NCI-H146 treated with DMSO at 0.1 percent for 48 hours (cell line): ENCODE results near the gene TJP2.
"Not testable (repeated sequence)": the region's sequence is repeated elsewhere in the genome, so short reads cannot be mapped to it uniquely, and the experiment has no call there.

Source experiments
- DNase-seq: peaks from one replicate; lab custom pipeline; 2025; ENCODE audit not compliant: unreplicated experiment; lab: John Stamatoyannopoulos, UW

TJP2 gene

GRCh38 chr9:69279084-69279731, 105.1 kb downstream of the TJP2 start:
- DNase-seq, result no peak

DNA sequence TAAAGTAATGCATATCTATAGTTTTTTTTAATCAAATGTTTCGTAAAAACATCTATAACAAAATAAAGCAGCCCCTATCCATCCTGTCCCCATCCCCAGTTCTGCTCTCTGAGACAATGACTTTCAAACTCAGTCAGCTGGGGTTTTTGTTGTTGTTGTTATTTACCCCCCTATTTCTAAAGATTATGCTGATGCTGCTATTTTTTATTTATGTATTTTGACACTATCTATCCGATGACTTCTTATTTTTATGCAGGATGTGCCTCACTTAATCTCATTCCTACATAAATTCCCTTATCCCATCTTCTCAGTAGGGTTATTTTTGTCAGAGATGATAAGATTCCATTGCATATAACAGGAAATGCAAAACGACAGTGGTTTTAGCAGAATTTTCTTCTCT, 105.7 kb downstream of the TJP2 start:
- DNase-seq, result no peak

- no peak for DNase-seq
These were observed 108.9 kb downstream of the TJP2 start for GRCh38 chr9:69283003-69283402.

- no peak for DNase-seq
These were observed 118.0 kb downstream of the TJP2 start for GRCh38 chr9:69292078-69292477.

DNA sequence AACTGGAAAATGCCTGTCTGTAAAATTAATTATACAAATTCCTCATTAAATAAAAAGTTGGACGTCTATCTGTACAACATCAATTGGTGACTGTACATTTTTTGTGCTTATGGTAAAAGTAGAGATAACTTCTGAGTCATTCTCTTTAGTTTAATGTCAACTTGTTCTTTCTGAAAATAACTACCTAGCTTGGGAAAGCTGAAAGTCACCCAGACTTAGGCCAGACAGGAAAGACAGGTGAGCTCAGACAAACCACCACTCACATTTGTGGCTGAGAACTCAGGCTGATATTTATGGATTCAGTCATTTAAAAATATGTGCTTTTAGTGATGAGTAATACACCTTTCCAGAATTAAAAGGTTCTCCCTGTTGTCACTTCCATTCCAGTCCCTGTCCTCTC, 119.1 kb downstream of the TJP2 start:
- DNase-seq, result no peak

- no peak for DNase-seq
These were observed 121.9 kb downstream of the TJP2 start for GRCh38 chr9:69295872-69296552.

GRCh38 chr9:69297300-69297980, 123.4 kb downstream of the TJP2 start:
- no peak for DNase-seq

DNA sequence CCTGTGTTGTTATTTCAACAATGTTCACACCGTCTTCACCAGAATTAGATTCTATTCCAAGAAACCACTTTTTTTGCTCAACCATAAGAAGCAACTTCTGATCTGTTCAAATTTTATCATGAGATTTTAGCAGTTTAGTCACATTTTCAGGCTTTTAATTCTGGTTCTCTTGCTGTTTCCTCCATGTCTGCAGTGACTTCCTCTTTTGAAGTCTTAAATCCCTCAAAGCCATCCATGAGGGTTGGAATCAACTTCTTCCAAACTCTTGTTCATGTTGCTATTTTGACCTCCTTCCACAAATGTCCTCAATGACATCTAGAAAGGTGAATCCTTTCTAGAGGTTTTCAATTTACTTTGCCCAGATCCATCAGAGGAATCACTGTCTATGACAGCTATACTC, 125.2 kb downstream of the TJP2 start:
- no peak for DNase-seq

GRCh38 chr9:69299826-69300225, 125.7 kb downstream of the TJP2 start:
- no peak for DNase-seq

DNA sequence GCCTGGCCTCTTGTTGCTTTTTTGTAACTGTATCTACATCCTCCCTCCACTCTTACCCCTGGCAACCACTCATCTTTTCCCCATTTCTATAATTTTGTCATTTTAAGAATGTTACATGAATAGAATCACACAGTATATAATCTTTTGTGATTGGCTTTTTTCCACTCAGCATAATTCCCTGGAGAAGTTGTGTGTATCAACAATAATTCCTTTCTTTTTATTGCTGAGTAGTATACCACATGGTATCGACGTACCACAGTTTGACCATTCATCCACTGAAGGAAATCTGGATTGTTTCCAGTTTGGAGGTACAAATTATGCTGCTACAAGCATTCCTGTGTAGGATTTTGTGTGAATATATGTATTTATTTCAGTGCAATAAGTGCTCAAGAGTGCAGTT, 129.3 kb downstream of the TJP2 start:
- no peak for DNase-seq

- DNase-seq, result not testable (repeated sequence)
These were observed 132.9 kb downstream of the TJP2 start for GRCh38 chr9:69306895-69307445.

DNA sequence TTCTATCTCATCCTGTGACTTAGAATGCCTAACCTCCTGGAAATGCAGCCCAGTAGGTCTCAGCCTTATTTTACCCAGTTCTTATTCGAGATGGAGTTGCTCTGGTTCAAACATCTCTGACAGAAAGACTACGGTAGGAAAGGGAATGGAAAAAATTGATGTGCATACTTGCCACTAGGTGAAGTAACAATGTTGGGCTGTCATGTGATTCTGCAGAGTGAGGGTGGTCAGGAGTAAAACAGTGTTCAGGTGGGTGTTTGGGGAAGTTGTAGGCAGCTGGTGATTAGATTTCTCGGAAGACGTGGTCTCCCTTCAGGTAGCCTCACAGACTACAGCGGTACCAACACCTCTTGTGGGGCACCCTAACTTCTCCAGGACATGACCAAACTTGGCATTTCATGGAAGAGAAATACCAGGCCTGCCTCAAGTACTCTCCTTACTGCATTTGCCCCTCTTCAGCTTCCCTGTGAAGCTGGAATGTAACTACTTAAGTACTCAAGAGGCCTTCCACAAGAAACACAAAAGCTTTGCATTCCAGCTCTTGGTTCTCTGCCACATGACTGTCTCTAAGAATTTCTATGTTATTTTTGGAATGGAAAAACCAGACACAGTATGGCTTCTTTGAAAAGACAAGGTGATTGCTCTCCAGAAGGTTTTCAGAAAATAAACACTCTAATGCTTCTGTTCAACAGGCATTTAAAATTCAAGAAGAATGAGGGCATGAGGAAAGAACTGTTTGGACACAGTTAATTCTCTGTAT, 133.5 kb downstream of the TJP2 start:
- DNase-seq, result no peak

GRCh38 chr9:69308206-69308931, 134.3 kb downstream of the TJP2 start:
- DNase-seq, result no peak

DNA sequence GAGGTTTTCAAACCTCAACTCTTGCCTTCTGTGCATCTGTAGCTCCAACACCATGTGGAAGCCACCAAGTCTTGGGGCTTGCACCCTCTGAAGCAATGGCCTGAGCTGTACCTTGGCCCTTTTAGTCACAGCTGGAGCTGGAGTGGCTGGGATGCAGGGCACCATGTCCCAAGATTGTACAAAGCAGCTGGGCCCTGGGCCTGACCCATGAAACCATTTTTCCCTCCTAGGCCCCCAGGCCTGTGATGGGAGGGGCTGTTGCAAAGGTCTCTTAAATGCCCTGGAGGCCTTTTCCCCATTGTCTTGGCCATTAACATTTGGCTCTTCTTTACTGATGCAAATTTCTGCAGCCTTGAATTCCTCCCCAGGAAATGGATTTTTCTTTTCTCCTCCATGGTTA, 139.1 kb downstream of the TJP2 start:
- DNase-seq, result no peak

DNA sequence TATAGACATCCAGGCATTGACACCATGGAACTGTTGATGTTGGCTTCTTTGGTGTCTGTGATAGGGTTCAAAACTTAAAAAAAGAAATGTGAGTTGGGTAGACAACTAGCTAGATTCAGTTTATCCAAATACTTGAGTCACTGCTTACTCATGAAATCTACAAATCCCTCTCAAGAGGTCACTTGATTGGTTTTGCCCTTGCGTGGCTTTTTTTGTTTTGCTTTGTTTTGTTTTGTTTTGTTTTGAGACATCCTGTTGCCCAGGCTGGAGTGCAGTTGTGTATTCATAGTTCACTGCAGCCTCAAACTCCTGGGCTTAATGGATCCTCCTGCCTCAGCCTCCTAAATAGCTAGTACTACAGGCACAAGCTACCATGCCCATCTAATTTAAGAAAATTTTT, 140.5 kb downstream of the TJP2 start:
- DNase-seq, result no peak

- no peak for DNase-seq
These were observed 143.0 kb downstream of the TJP2 start for GRCh38 chr9:69317081-69317480.

- DNase-seq, result no peak
These were observed 143.8 kb downstream of the TJP2 start for GRCh38 chr9:69317894-69318293.

DNA sequence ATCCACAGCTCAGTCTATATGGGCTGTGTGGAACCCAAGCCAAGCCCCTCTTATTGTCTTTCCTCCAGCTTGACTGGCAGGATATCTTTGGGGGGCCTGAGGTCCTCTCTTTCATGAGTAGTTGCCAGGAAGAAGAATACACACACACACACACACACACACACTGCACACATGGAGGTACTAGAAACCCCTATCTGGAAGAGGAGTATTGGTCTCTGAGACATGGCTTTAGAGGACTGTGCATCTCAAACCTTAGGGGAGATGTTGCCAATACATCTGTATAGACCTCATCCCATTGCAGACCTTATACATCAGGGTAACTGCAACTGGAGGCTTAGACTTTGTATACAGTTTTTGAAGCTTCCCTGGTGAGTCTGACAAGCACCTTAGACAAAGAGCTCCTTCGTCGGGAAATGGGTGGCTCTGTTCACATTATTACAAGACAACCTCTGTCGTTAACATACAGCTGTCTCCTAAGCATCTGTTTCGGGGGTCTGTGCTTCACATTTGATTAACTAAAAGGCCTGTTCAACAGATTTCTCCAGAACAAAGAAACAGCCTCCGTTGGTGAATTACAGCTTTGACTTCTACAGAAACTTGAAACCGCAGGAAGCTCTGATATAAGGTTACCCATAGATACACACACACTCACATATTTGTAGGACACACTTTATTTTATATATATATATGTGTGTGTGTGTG, 145.4 kb downstream of the TJP2 start:
- peak; percentile 30 for DNase-seq

DNA sequence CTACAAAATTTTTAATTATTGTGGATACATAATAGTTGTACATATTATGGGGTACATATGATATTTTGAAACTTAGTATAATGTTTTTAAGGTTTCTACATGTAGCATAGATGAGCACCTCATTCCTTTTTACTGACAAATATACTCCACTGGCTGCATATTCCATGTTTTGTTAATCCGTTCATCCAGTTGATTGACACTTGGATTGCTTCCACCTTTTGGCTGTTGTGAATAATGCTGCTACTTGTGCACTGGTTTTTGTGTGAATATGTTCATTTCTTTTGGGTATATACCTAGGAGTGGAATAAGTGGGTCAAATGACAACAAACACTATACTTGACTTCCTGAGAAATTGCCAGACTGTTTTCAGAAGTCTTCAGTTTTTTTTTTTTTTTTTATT, 148.2 kb downstream of the TJP2 start:
- DNase-seq, result no peak

GRCh38 chr9:69323861-69324260, 149.8 kb downstream of the TJP2 start:
- no peak for DNase-seq
